SW 1271 (cell line): ENCODE results near the gene ONECUT3.
"Not testable (repeated sequence)": the region's sequence is repeated elsewhere in the genome, so short reads cannot be mapped to it uniquely, and the experiment has no call there.

Experiments
- DNase-seq, 2 experiments: peaks; one replicate each; lab custom pipeline; 2025; lab: John Stamatoyannopoulos, UW

Gene ONECUT3

GRCh38 chr19:1755467-1756171, 2.3 kb downstream of the ONECUT3 start:
- DNase-seq: peak in 1 of 2 experiments; percentile 19

GRCh38 chr19:1756264-1756663, 3.0 kb downstream of the ONECUT3 start:
- DNase-seq: no peak

- DNase-seq: no peak
Measured at GRCh38 chr19:1756705-1757465, 3.6 kb downstream of the ONECUT3 start.

DNA sequence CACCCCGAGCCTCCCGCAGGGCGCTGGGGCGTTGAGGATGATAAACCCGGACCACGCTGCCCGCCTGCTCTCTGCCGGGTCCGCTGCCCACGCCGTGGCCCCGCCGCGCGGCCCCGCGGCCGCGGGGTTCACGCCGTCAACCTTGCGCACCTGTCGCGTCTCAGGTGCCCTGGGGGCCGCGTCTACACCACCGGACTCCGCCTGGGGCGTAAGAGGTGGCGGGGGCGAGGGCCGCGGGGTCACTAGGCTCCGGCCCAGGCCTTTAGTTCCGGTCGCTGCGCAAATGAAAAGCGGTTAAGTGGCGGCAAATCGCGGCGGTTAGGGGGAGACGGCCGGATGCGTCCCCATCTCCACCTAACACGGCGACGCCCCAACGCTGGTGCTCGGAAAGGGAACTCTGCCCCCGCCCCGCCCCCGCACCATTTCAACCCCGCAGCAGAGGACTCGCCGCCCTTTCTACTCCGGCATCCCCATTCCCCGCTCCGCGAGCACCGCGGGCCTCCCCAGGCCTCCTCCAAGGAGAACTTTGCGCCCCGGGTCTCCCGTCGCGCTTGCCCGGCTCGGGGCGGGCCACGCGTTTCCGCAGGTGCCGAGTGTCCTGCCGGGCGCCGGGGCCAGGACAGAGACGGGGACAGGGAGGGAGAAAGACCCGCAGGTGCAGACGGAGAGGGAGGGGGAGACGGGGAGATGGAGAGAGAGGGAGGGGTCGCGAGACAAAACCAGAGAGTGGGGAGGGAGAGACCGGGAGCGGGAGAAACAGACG, 4.3 kb downstream of the ONECUT3 start:
- no peak for DNase-seq

DNA sequence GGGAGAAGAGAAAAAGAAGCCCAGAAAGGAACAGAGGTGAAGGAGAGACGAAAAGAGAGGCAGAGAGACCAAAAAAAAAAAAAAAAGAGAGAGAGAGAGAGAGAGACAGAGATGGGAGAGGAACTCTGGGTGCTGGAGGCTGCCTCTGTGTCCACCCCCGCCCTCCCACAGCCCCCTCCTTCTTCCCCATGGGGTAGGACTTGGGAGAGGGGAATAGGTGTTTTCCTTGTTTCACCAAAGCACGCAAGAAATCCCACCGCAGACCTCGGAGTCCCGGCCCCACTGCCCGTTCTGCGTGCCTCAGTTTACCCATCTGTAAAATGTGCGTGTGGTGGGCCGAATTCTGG, 4.9 kb downstream of the ONECUT3 start:
- DNase-seq: no peak

DNA sequence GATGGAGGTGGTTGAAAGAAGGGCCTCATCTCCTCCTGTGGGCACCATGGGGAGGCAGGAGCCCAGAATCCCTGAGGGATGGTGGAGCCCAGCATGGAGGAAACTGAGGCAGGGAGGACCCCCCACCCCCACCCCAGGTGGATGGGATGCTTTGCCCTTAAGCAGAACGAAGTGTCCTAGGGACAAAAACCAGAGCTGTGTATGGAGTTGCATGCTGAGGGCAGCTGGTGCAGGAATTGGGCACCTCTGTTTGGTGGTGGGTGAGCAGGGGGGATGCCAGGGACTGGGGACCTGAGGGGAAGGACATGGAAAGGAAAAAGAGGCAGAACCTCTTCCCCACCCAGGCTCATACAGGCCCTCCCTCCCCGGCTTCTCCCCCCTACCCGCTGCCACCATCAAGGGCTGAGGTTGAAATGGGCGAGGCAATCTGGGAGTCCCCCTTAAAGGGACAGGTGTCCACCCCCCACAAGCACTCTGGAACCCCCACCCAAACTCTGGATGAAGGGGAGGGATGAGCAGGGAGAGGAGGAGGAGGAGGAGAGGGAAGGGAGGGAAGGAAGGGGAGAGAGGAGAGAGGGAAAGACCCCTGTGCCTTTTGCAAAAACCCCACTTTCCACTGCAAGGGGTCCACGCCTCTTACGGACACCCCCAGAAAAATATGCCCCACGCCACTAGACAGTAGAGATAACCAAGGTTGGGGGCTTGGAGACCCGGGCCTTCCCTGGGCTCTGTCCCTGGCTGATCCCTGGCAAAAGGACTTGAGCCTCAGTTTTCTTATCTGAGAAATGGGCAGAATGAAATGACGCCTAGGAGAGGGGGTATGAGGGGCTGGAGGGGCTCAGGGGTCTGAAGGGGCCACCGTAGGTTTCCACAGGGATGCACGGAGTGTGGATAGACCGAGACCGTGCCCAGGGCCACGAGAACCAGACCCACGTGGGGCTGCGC, 5.9 kb downstream of the ONECUT3 start:
- DNase-seq: no peak

DNA sequence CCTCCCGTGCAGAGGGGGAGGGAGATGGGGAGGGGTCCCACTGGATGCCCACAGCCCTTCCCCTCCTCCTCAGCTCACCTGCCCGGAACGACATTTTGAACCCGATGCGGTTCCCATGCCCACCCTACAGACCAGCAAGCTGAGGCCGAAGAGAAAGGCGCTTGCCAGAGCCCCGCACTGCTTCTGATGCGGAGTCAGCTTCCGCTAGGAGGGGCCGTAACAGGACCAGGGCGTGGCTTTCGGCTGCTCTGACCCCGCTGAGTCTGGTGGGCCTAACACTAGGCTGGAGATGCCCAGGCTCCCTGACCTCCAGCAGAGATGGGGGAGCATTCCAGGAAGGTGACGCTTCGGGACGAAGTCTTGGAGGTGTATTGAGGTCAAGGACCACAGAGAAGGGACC, 6.7 kb downstream of the ONECUT3 start:
- no peak for DNase-seq

GRCh38 chr19:1760786-1761527, 7.7 kb downstream of the ONECUT3 start:
- not testable (repeated sequence) for DNase-seq

DNA sequence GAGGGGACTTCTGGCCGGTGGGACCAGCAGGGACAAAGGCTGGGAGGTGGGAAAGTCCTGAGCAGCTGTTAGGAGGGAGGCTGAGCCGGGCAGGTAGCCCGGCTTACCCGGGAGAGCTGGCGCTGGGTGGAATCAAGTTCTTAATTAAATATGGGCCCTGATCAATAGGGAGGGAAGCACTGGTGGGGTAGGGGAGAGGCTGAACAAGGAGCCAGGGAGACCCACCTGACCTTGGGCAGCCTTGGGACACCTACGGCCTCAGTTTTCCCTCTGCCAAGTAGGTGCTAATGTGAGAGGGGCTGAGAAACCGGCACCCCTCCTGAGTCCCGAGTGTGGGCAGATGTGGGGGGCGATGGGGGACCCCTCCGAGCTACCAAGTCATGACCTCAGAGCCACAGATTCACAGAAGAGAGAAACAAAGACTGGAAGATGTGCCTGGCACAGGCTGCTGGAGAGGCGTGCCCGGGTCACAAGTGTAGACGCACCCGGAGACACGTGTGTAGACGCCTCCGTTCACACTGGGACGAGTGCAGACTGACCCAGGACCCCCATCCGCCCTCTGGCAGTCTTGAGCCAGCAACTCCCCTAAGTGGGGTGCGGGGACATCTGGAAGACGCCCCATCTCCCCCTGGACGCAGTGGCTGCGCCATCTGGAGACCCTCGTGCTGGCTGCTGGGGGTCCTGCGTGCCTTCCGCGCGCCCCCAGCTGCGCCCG, 8.4 kb downstream of the ONECUT3 start:
- DNase-seq: no peak

DNA sequence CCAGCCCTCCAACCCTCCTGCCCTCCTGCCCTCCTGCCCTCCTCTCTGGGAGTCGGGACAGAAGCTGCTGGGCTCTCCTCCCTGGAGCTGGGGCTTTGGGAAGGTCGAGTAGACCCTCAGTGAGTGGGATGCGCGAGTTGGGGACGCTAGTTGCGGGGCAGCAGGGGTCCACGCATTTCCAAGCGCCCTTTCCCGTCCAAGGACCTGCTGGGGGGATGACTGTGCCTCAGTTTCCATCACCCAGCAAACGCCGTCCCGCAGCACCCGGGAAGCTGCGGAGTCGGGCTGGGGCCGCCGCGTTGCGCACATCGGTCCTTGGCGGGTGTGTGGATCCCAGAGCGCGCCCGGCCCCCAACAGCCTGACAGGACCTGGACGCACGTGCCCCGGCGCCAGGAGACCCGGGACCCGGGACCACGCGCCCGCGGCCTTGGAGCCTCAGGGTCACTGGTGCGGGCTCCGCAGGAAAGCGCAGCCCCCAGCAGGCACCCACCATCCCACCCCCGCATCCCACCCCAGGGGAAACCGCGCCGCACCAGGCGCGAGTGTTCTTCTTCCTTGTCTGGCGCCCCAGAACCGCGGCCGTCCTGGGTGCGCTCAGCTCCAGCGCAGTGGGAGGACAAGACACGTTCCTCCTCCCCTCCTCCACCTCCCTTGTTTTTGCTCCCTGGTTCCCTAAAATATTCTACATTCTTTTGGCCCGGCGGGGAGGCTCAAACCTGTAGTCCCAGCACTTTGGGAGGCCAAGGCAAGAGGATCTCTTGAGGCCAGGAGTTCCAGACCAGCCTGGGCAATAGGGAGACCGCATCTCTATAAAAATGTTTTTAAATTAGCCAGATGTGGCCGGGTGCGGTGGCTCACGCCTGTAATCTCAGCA, 9.2 kb downstream of the ONECUT3 start:
- no peak for DNase-seq

DNA sequence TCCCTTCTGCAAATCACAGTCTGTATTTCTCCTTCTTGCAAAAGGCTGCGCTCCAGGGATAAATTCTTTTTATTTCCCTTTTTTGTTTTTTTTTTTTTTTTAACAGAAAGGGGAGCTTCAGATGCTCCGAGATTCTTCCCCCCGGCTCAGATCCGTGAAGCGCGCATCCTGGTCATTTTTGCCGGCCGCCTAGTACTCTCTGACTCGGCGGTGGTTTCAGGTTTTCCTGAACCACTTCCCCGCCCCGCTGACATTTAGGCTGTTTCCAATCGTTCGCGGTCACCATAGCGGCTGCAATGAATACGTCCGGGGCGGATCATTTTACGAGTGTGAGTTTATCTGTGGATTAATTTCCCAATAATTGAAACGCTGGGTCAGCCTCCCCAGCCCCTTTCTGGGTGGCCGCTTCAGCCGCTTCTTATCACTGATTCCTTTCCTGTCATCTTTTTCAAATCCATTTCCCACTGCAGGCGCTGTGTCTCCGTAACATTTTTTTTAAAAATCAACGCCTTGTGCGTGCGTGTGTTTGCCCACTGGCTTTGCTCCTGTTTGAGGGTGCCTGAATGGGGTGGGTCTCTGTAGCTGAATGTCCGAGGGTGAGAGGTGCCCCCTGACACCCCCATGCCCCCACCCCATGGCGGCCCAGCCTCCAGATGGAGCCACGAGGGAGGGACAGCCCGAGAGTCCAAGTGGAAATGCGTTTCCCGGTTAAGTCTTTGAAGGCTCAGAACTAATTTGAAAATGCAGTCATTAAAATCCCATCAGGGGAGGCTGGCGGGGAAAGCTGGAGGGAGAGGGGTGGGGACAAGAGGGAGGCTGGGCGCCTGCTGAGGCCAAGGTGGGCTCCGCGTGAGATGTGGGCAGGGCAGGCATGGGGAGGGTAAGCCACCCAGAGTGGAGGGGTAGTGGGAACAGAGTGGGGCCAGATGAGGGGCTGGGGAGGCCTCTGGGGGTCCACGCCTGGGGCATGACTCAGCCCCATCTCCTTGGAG, 10.6 kb downstream of the ONECUT3 start:
- no peak for DNase-seq

GRCh38 chr19:1764729-1765128, 11.4 kb downstream of the ONECUT3 start:
- DNase-seq: no peak

DNA sequence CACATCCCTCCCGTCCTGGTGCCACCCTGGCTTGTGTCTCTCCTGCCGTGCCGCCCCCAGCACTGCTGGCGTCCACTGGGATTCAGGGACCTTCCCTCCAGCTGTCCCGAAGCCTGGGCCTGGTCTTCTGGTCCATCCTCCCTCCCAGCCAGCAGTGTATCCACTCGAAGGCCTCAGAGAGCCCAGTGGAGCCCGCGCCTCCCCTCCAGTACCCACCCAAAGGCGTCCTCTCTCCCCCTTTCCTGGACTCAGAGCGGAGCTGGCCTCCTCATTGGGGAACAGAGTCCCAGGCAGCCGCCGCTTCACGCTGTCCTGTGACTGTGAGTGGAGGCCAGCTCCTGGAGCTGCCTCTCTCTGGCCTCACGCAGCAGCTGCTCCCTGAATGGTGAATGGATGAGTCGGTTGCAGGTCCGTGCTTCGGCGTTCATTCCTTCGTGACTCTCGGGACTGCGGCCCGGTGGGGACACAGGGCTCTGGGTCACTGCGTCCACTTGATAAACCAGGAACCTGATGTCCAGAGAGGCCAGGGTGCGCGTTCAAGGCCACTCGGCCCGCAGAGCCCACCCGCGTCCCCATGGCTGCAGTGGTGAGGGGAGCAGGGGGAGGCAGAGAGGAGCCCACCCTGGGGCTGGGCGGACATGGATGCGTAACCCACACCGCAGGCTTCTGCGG, 12.1 kb downstream of the ONECUT3 start:
- DNase-seq: no peak

- DNase-seq: no peak
Measured at GRCh38 chr19:1765904-1766799, 12.8 kb downstream of the ONECUT3 start.

- no peak for DNase-seq
Measured at GRCh38 chr19:1766800-1767352, 13.6 kb downstream of the ONECUT3 start.

- DNase-seq: no peak
Measured at GRCh38 chr19:1767464-1767933, 14.2 kb downstream of the ONECUT3 start.
